ENCODE results near the gene EMILIN2. TPM values are rescaled to one million over a fixed set of nuclear protein-coding genes. Genes with fewer than 3 reads are reported as not detected.

EMILIN2 gene
- polyA plus RNA-seq, 4 donors = 1.1 to 29.9 (median 8.6) TPM

- no peaks in the 10 kb centered on the region for H3K9me3 ChIP-seq (ENCODE audit: control insufficient read depth in 2 of 2, insufficient read depth in 1 of 2, low read depth in 1 of 2, low read length in 1 of 2)
- no peak for DNase-seq
- FAIRE-seq = no peak
- H3K27me3 ChIP-seq (ENCODE audit: control insufficient read depth in 3 of 3, insufficient read depth in 3 of 3, low read length in 3 of 3) = no peaks in the 10 kb centered on the region
- peaks cover 26 to 86% (median 62%) of the 10 kb centered on the region in 3 donors for H3K36me3 ChIP-seq (ENCODE audit: control insufficient read depth in 3 of 3, insufficient read depth in 2 of 3, low read depth in 1 of 3, low read length in 3 of 3)
- H3K4me3 ChIP-seq (ENCODE audit: low read depth in 1 of 3, low read length in 3 of 3) = no peak overlapping the region
- peaks cover 0 to 8% (median 0%) of the 10 kb centered on the region in 3 donors for H3K4me1 ChIP-seq (ENCODE audit: control insufficient read depth in 3 of 3, insufficient read depth in 2 of 3, low read depth in 1 of 3, low read length in 2 of 3)
- H3K27ac ChIP-seq (ENCODE audit: low read depth in 1 of 3, low read length in 2 of 3) = no peak overlapping the region
- WGBS, 3 donors = 94 to 95% (median 94%) methylated on average over 16 of the region's 16 CpGs
These were observed 73.9 kb downstream of the EMILIN2 start for GRCh38 chr18:2920546-2921343.

DNA sequence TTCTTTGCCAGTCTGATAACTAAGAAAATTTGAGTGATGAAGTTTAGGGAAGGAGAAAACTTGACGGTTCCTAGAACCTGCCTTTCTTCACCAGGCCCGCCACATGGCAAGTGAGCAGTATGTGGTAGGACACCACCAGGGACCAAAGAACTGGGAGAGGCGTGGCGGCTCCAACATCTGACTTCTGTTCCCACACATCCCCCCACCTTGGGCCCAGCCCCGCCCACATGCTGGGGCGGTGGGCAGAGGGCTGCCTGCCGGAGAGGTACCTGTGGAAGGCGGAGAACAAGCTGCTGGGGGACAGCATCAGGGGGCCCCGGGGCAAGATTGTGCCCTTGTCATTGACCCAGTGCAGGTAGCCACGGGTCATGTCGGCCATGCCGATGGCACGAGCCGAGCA lies 75.0 kb downstream of the EMILIN2 start:
- WGBS, 3 donors = 95 to 96% (median 96%) methylated on average over 14 of the region's 14 CpGs

GRCh38 chr18:2923464-2923863 lies 76.7 kb downstream of the EMILIN2 start:
- H3K4me1 ChIP-seq (ENCODE audit: control insufficient read depth in 3 of 3, insufficient read depth in 2 of 3, low read depth in 1 of 3, low read length in 2 of 3) = no peaks in the 10 kb centered on the region
- DNase-seq = no peak
- H3K36me3 ChIP-seq (ENCODE audit: control insufficient read depth in 3 of 3, insufficient read depth in 2 of 3, low read depth in 1 of 3, low read length in 3 of 3) = peaks cover 36 to 92% (median 66%) of the 10 kb centered on the region in 3 donors
- 93 to 94% (median 93%) methylated on average over 6 of the region's 6 CpGs for WGBS, 3 donors
- H3K27ac ChIP-seq (ENCODE audit: low read depth in 1 of 3, low read length in 2 of 3) = no peak overlapping the region
- no peaks in the 10 kb centered on the region for H3K9me3 ChIP-seq (ENCODE audit: control insufficient read depth in 2 of 2, insufficient read depth in 1 of 2, low read depth in 1 of 2, low read length in 1 of 2)
- H3K4me3 ChIP-seq (ENCODE audit: low read depth in 1 of 3, low read length in 3 of 3) = no peak overlapping the region
- no peaks in the 10 kb centered on the region for H3K27me3 ChIP-seq (ENCODE audit: control insufficient read depth in 3 of 3, insufficient read depth in 3 of 3, low read length in 3 of 3)
- no peak for FAIRE-seq

More for the DNA sequence above, 75.0 kb downstream of the EMILIN2 start:
- no peaks in the 10 kb centered on the region for H3K9me3 ChIP-seq (ENCODE audit: control insufficient read depth in 2 of 2, insufficient read depth in 1 of 2, low read depth in 1 of 2, low read length in 1 of 2)
- DNase-seq (no peak), FAIRE-seq (no peak)
- no peak overlapping the region for H3K4me3 ChIP-seq (ENCODE audit: low read depth in 1 of 3, low read length in 3 of 3)
- no peaks in the 10 kb centered on the region for H3K4me1 ChIP-seq (ENCODE audit: control insufficient read depth in 3 of 3, insufficient read depth in 2 of 3, low read depth in 1 of 3, low read length in 2 of 3)
- H3K27ac ChIP-seq (ENCODE audit: low read depth in 1 of 3, low read length in 2 of 3) = no peak overlapping the region
- H3K36me3 ChIP-seq (ENCODE audit: control insufficient read depth in 3 of 3, insufficient read depth in 2 of 3, low read depth in 1 of 3, low read length in 3 of 3) = peaks cover 26 to 89% (median 64%) of the 10 kb centered on the region in 3 donors
- H3K27me3 ChIP-seq (ENCODE audit: control insufficient read depth in 3 of 3, insufficient read depth in 3 of 3, low read length in 3 of 3) = no peaks in the 10 kb centered on the region

- DNase-seq = no peak
- Histone ChIP-seq H3K27ac (ENCODE audit: low read depth in 1 of 3, low read length in 2 of 3) (no peak overlapping the region), H3K9me3 (ENCODE audit: control insufficient read depth in 2 of 2, insufficient read depth in 1 of 2, low read depth in 1 of 2, low read length in 1 of 2) (no peaks in the 10 kb centered on the region), H3K36me3 (ENCODE audit: control insufficient read depth in 3 of 3, insufficient read depth in 2 of 3, low read depth in 1 of 3, low read length in 3 of 3) (peaks cover 38 to 82% (median 61%) of the 10 kb centered on the region in 3 donors), H3K4me1 (ENCODE audit: control insufficient read depth in 3 of 3, insufficient read depth in 2 of 3, low read depth in 1 of 3, low read length in 2 of 3) (no peaks in the 10 kb centered on the region), H3K4me3 (ENCODE audit: low read depth in 1 of 3, low read length in 3 of 3) (no peak overlapping the region), H3K27me3 (ENCODE audit: control insufficient read depth in 3 of 3, insufficient read depth in 3 of 3, low read length in 3 of 3) (no peaks in the 10 kb centered on the region)
- 91 to 95% (median 93%) methylated on average over 12 of the region's 12 CpGs for WGBS, 3 donors
- no peak for FAIRE-seq
These were observed 78.1 kb downstream of the EMILIN2 start for GRCh38 chr18:2924920-2925319.

- WGBS, 3 donors = 96 to 100% (median 96%) methylated on average over 4 of the region's 4 CpGs
- no peaks in the 10 kb centered on the region for H3K27me3 ChIP-seq (ENCODE audit: control insufficient read depth in 3 of 3, insufficient read depth in 3 of 3, low read length in 3 of 3)
- H3K36me3 ChIP-seq (ENCODE audit: control insufficient read depth in 3 of 3, insufficient read depth in 2 of 3, low read depth in 1 of 3, low read length in 3 of 3) = peaks cover 33 to 78% (median 56%) of the 10 kb centered on the region in 3 donors
These were observed 79.7 kb downstream of the EMILIN2 start for GRCh38 chr18:2926528-2926927.

GRCh38 chr18:2927745-2928144 lies 80.9 kb downstream of the EMILIN2 start:
- 92 to 94% (median 93%) methylated on average over 8 of the region's 8 CpGs for WGBS, 3 donors
- Histone ChIP-seq H3K27ac (ENCODE audit: low read depth in 1 of 3, low read length in 2 of 3) (no peak overlapping the region), H3K36me3 (ENCODE audit: control insufficient read depth in 3 of 3, insufficient read depth in 2 of 3, low read depth in 1 of 3, low read length in 3 of 3) (peaks cover 33 to 74% (median 55%) of the 10 kb centered on the region in 3 donors), H3K9me3 (ENCODE audit: control insufficient read depth in 2 of 2, insufficient read depth in 1 of 2, low read depth in 1 of 2, low read length in 1 of 2) (no peaks in the 10 kb centered on the region), H3K4me3 (ENCODE audit: low read depth in 1 of 3, low read length in 3 of 3) (no peak overlapping the region), H3K27me3 (ENCODE audit: control insufficient read depth in 3 of 3, insufficient read depth in 3 of 3, low read length in 3 of 3) (no peaks in the 10 kb centered on the region), H3K4me1 (ENCODE audit: control insufficient read depth in 3 of 3, insufficient read depth in 2 of 3, low read depth in 1 of 3, low read length in 2 of 3) (peaks cover 0 to 5% (median 0%) of the 10 kb centered on the region in 3 donors)
- DNase-seq = no peak
- no peak for FAIRE-seq

More at GRCh38 chr18:2926528-2926927, 79.7 kb downstream of the EMILIN2 start:
- Histone ChIP-seq H3K27ac (ENCODE audit: low read depth in 1 of 3, low read length in 2 of 3) (no peak overlapping the region), H3K9me3 (ENCODE audit: control insufficient read depth in 2 of 2, insufficient read depth in 1 of 2, low read depth in 1 of 2, low read length in 1 of 2) (no peaks in the 10 kb centered on the region), H3K4me3 (ENCODE audit: low read depth in 1 of 3, low read length in 3 of 3) (no peak overlapping the region), H3K4me1 (ENCODE audit: control insufficient read depth in 3 of 3, insufficient read depth in 2 of 3, low read depth in 1 of 3, low read length in 2 of 3) (no peaks in the 10 kb centered on the region)
- FAIRE-seq (no peak), DNase-seq (no peak)

DNA sequence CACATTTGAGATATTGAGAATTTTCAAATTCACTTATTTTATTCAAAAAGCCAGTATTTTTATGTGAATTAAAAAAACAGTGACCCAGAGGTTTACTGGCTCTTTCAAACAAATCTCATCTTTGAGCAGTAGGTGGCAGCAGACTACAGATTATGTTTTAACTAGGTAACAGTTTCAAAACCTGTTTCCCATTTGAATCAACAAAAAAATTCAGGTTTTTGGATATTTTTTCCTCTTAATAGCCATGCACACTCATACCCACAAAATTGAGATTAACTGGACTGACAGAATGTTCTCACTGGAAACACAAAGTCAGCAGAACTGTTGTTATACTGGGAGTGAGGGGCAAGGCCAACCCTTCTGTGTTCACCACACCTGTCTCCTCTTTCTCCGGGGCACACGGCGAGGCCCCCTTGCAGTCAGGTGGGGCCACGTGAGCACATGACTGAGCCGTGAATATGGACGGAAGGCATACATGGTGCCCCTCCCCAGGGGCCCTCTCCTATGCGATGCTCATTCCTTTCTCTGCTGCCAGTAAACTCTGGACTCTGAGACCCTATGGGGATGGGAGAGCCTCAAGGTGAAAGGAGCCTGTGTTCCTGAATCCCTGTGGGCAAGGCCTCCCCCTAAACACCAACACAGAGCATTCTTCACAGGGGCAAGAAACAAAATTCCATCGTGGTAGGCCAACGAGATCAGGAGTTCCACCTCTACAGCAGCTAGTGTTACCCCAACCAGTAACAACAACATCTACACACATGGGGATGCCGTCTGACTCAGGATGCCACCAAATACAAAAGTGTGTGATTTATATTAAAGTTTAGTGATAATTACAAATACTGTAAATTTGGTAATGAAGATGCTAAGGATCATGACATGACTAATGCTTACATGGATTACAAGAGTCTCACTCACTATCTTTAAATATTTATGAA lies 85.7 kb downstream of the EMILIN2 start:
- peak; percentile 71 to 83 for DNase-seq
- Histone ChIP-seq H3K27me3 (ENCODE audit: control insufficient read depth in 3 of 3, insufficient read depth in 3 of 3, low read length in 3 of 3) (no peaks in the 10 kb centered on the region), H3K4me3 (ENCODE audit: low read depth in 1 of 3, low read length in 3 of 3) (no peak overlapping the region), H3K36me3 (ENCODE audit: control insufficient read depth in 3 of 3, insufficient read depth in 2 of 3, low read depth in 1 of 3, low read length in 3 of 3) (peaks cover 18 to 45% (median 44%) of the 10 kb centered on the region in 3 donors), H3K27ac (ENCODE audit: low read depth in 1 of 3, low read length in 2 of 3) (peak overlapping the region in 1 of 3 donors; percentile 57), H3K9me3 (ENCODE audit: control insufficient read depth in 2 of 2, insufficient read depth in 1 of 2, low read depth in 1 of 2, low read length in 1 of 2) (no peaks in the 10 kb centered on the region), H3K4me1 (ENCODE audit: control insufficient read depth in 3 of 3, insufficient read depth in 2 of 3, low read depth in 1 of 3, low read length in 2 of 3) (peaks cover 0 to 6% (median 0%) of the 10 kb centered on the region in 3 donors)
- no peak for FAIRE-seq
- 28 to 44% (median 39%) methylated on average over 10 of the region's 10 CpGs for WGBS, 3 donors

GRCh38 chr18:2933995-2934394 lies 87.2 kb downstream of the EMILIN2 start:
- Histone ChIP-seq H3K36me3 (ENCODE audit: control insufficient read depth in 3 of 3, insufficient read depth in 2 of 3, low read depth in 1 of 3, low read length in 3 of 3) (peaks cover 16 to 49% (median 43%) of the 10 kb centered on the region in 3 donors), H3K4me1 (ENCODE audit: control insufficient read depth in 3 of 3, insufficient read depth in 2 of 3, low read depth in 1 of 3, low read length in 2 of 3) (peaks cover 0 to 13% (median 0%) of the 10 kb centered on the region in 3 donors), H3K9me3 (ENCODE audit: control insufficient read depth in 2 of 2, insufficient read depth in 1 of 2, low read depth in 1 of 2, low read length in 1 of 2) (no peaks in the 10 kb centered on the region), H3K27me3 (ENCODE audit: control insufficient read depth in 3 of 3, insufficient read depth in 3 of 3, low read length in 3 of 3) (no peaks in the 10 kb centered on the region), H3K4me3 (ENCODE audit: low read depth in 1 of 3, low read length in 3 of 3) (no peak overlapping the region), H3K27ac (ENCODE audit: low read depth in 1 of 3, low read length in 2 of 3) (no peak overlapping the region)
- DNase-seq (no peak), FAIRE-seq (no peak)
- WGBS, 3 donors = 79 to 92% (median 84%) methylated on average over 3 of the region's 3 CpGs
